Measurements from ENCODE around the gene TTC33.

The TTC33 gene

GRCh38 chr5:40475561-40475960, 280.2 kb downstream of the TTC33 start:
- no peak for DNase-seq

GRCh38 chr5:40474250-40474649, 281.5 kb downstream of the TTC33 start:
- no peak for DNase-seq

- no peak for DNase-seq
Observed at GRCh38 chr5:40465416-40465815, 290.3 kb downstream of the TTC33 start.

GRCh38 chr5:40464511-40464910, 291.2 kb downstream of the TTC33 start:
- DNase-seq, result no peak
